HepG2 (cell line): ENCODE results near the gene SIK3. TPM values are rescaled to one million over a fixed set of nuclear protein-coding genes. Genes with fewer than 3 reads are reported as not detected.

Experiments used
- ATF3 ChIP-seq: sonication (generic); formaldehyde crosslinking; IDR thresholded peaks from 2 replicates; pipeline ENCODE4 v1.4.0; 2020; ENCODE audit warnings: missing genetic modification reagents
- CHD2 ChIP-seq: IDR thresholded peaks from 2 replicates; pipeline ENCODE4 v1.6.1; 2011; ENCODE audit warnings: low read depth, low read length, improper control_type of control experiment
- ELF3 ChIP-seq: IDR thresholded peaks from 2 replicates; pipeline ENCODE4 v1.6.1; 2016; ENCODE audit warnings: missing genetic modification reagents, missing compliant biosample characterization
- ESRRA ChIP-seq: sonication (generic); formaldehyde crosslinking; IDR thresholded peaks from 2 replicates; pipeline ENCODE4 v1.5.1; 2020; ENCODE audit warnings: mild to moderate bottlenecking, low read depth, missing genetic modification reagents
- FOXA1 ChIP-seq, 2 experiments: fragments of 450-650 bp in 1 of 2; sonication (generic) in 1 of 2; formaldehyde crosslinking in 1 of 2; IDR thresholded peaks; 2 replicates each; pipeline versions ENCODE4 v1.4.0 to v1.6.1; 2016 to 2020; ENCODE audit warnings: missing genetic modification reagents in 1 of 2
- FOXM1 ChIP-seq: sonication (generic); formaldehyde crosslinking; IDR thresholded peaks from 2 replicates; pipeline ENCODE4 v1.5.0; 2020; ENCODE audit warnings: missing genetic modification reagents
- GMEB2 ChIP-seq: IDR thresholded peaks from 2 replicates; pipeline ENCODE4 v1.6.1; 2016; ENCODE audit warnings: missing biosample characterization, missing genetic modification reagents, low read depth
- HDAC1 ChIP-seq: sonication (generic); formaldehyde crosslinking; IDR thresholded peaks from 2 replicates; pipeline ENCODE4 v1.5.1; 2020; ENCODE audit warnings: mild to moderate bottlenecking, missing genetic modification reagents
- KDM6A ChIP-seq: IDR thresholded peaks from 2 replicates; pipeline ENCODE4 v1.6.1; 2016; ENCODE audit warnings: low read depth
- MED13 ChIP-seq: sonication (generic); formaldehyde crosslinking; IDR thresholded peaks from 2 replicates; pipeline ENCODE4 v1.5.0; 2020; ENCODE audit warnings: missing genetic modification reagents
- MTA3 ChIP-seq: sonication (generic); formaldehyde crosslinking; IDR thresholded peaks from 2 replicates; pipeline ENCODE4 v1.4.0; 2020; ENCODE audit warnings: missing genetic modification reagents
- MXD3 ChIP-seq: IDR thresholded peaks from 2 replicates; pipeline ENCODE4 v1.6.1; 2016; ENCODE audit warnings: mild to moderate bottlenecking, missing biosample characterization, missing genetic modification reagents
- MYPOP ChIP-seq: sonication (generic); formaldehyde crosslinking; IDR thresholded peaks from 2 replicates; pipeline ENCODE4 v1.8.1; 2023; ENCODE audit warnings: mild to moderate bottlenecking, moderate library complexity, missing genetic modification reagents
- NFKB2 ChIP-seq: sonication (generic); formaldehyde crosslinking; IDR thresholded peaks from 2 replicates; pipeline ENCODE4 v1.4.0; 2020; ENCODE audit warnings: missing genetic modification reagents, borderline replicate concordance
- PHB2 ChIP-seq: fragments of 450-650 bp; IDR thresholded peaks from 2 replicates; pipeline ENCODE4 v1.6.1; 2018; ENCODE audit not compliant: partially characterized antibody
- POGK ChIP-seq: sonication (generic); formaldehyde crosslinking; conservative IDR thresholded peaks from 2 replicates; pipeline ENCODE4 v1.8.0; 2022; ENCODE audit warnings: mild to moderate bottlenecking, moderate library complexity, missing genetic modification reagents
- POLR2G ChIP-seq: fragments of 200-400 bp; formaldehyde crosslinking; IDR thresholded peaks from 2 replicates; pipeline ENCODE4 v1.6.1; 2018; ENCODE audit warnings: mild to moderate bottlenecking, low read depth, low read length, moderate library complexity
- SETDB1 ChIP-seq: sonication (generic); formaldehyde crosslinking; IDR thresholded peaks from 2 replicates; pipeline ENCODE4 v1.5.1; 2020; ENCODE audit warnings: missing genetic modification reagents, mild to moderate bottlenecking, borderline replicate concordance
- TAF15 ChIP-seq: fragments of 200-400 bp; formaldehyde crosslinking; IDR thresholded peaks from one replicate; pipeline ENCODE4 v1.6.1; 2018; ENCODE audit warnings: mild to moderate bottlenecking, low read depth, low read length; ENCODE audit not compliant: poor library complexity, severe bottlenecking
- TCF12 ChIP-seq, 2 experiments: fragments of 450-650 bp in 1 of 2; sonication (generic) in 1 of 2; formaldehyde crosslinking in 1 of 2; IDR thresholded peaks; 2 replicates each; pipeline versions ENCODE4 v1.6.1 to v1.8.0; 2017 to 2022; ENCODE audit warnings: antibody characterized with exemption in 1 of 2, mild to moderate bottlenecking in 1 of 2, missing genetic modification reagents in 1 of 2, moderate library complexity in 1 of 2
- ZFP36L2 ChIP-seq: sonication (generic); formaldehyde crosslinking; IDR thresholded peaks from 2 replicates; pipeline ENCODE4 v1.4.0; 2020; ENCODE audit warnings: missing genetic modification reagents
- ZNF234 ChIP-seq: sonication (generic); formaldehyde crosslinking; conservative IDR thresholded peaks from 2 replicates; pipeline ENCODE4 v1.5.1; 2020; ENCODE audit warnings: mild to moderate bottlenecking, missing genetic modification reagents
- ZNF326 ChIP-seq: sonication (generic); formaldehyde crosslinking; IDR thresholded peaks from 2 replicates; pipeline ENCODE4 v1.4.0; 2020; ENCODE audit warnings: missing genetic modification reagents, borderline replicate concordance
- ZNF775 ChIP-seq: sonication (generic); formaldehyde crosslinking; IDR thresholded peaks from 2 replicates; pipeline ENCODE4 v1.4.0; 2020; ENCODE audit warnings: missing genetic modification reagents, mild to moderate bottlenecking, moderate library complexity, borderline replicate concordance
- ZNF891 ChIP-seq: sonication (generic); formaldehyde crosslinking; IDR thresholded peaks from 2 replicates; pipeline ENCODE4 v1.5.0; 2020; ENCODE audit warnings: mild to moderate bottlenecking, missing genetic modification reagents
- polyA plus RNA-seq, 8 experiments: library from polyadenylated mRNA; depleted of rRNA in 3 of 8; stranded (reverse) in 7 of 8; unstranded in 1 of 8; fragments of >200 nt; fragmentation: Illumina TruSeq in 4 of 8; extraction: Trizol in 4 of 8; gene quantifications; 2 replicates each; pipeline versions ENCODE4 v1.2.1 to v1.2.3, GENCODE V29; 2011 to 2016; ENCODE audit warnings: low read depth in 4 of 8, missing spikeins in 1 of 8, mixed read lengths in 1 of 8; ENCODE audit not compliant: insufficient read depth in 1 of 8
- total RNA-seq, 5 experiments: library from RNA; depleted of rRNA; stranded (reverse); fragments of >200 nt; fragmentation: Illumina TruSeq; extraction: Trizol; gene quantifications; 2 replicates each; pipeline ENCODE4 v1.2.3, GENCODE V29; 2016; ENCODE audit warnings: low read depth in 1 of 5

SIK3 gene
- total and polyA plus RNA-seq, 2 of the 13 experiments (the other 11 are each of a cell fraction or from before 2014, with no cell fraction given) = 5.7 to 9.8 TPM

GRCh38 chr11:116832350-116833290, 265.6 kb downstream of the SIK3 start (continued):
- TF ChIP-seq POGK (CRISPR knock-in tag) (peak; percentile 83), PHB2 (no peak), GMEB2 (no peak), ZNF775 (no peak), ZFP36L2 (CRISPR knock-in tag) (no peak), ELF3 (CRISPR knock-in tag) (peak; percentile 87), ATF3 (CRISPR knock-in tag) (peak; percentile 66; the same call in 1 of the 2 replicates), HDAC1 (CRISPR knock-in tag) (peak; percentile 99), CHD2 (no peak), ZNF891 (CRISPR knock-in tag) (no peak), MED13 (CRISPR knock-in tag) (peak; percentile 91; the same call in 1 of the 2 replicates), MTA3 (CRISPR knock-in tag) (no peak), MYPOP (CRISPR knock-in tag) (peak; percentile 88), ESRRA (peak; percentile 93), TAF15 (no peak), FOXA1 (IDR thresholded peaks at IDR 0.05) (peak; percentile 82; the same call in 1 of the 2 replicates), FOXA1 (CRISPR knock-in tag; IDR thresholded peaks at IDR 0.05) (peak; percentile 99), ZNF326 (CRISPR knock-in tag) (no peak), KDM6A (CRISPR knock-in tag) (peak; percentile 91), MXD3 (CRISPR knock-in tag) (no peak; the same call in 1 of the 2 replicates), TCF12 (IDR thresholded peaks at IDR 0.05) (no peak), TCF12 (CRISPR knock-in tag; IDR thresholded peaks at IDR 0.05) (peak; percentile 95), SETDB1 (CRISPR knock-in tag) (0 out of 2 replicates have a peak, but pooled peaks have one; percentile 25), NFKB2 (no peak), POLR2G (peak; percentile 59), ZNF234 (CRISPR knock-in tag) (no peak), FOXM1 (no peak; the same call in 1 of the 2 replicates)
